T-helper 17 cell (primary cell): ENCODE measurements around the gene STARD13. TPM values are rescaled to one million over a fixed set of nuclear protein-coding genes. Genes with fewer than 3 reads are reported as not detected.
"Not testable (repeated sequence)": the region's sequence is repeated elsewhere in the genome, so short reads cannot be mapped to it uniquely, and the experiment has no call there.

Source experiments
- ATAC-seq: fragments of 150-1000 bp; cut with Tn5 transposase; 2 replicates; pipeline ENCODE4 v1.10.0; 2021; ENCODE audit warnings: mild to moderate bottlenecking, moderate library complexity
- DNase-seq, 3 donors: peaks; one replicate each; pipeline versions ENCODE4 v3.0.0 to v3.0.0-alpha.2; 2020 to 2021
- H3K9me3 ChIP-seq: one replicate; pipeline ENCODE4 v1.7.0; 2013; ENCODE audit warnings: low read length, mild to moderate bottlenecking; ENCODE audit not compliant: control insufficient read depth, poor library complexity, severe bottlenecking
- H3K27ac Mint-ChIP-seq: one replicate; pipeline ENCODE4 v1.8.0; 2022; ENCODE audit warnings: mild to moderate bottlenecking, moderate library complexity, mixed read lengths
- H3K27me3 Mint-ChIP-seq: one replicate; pipeline ENCODE4 v1.8.0; 2022; ENCODE audit warnings: mixed read lengths
- H3K36me3 Mint-ChIP-seq: one replicate; pipeline ENCODE4 v1.8.0; 2022; ENCODE audit warnings: low read depth, mixed read lengths
- H3K4me1 Mint-ChIP-seq: one replicate; pipeline ENCODE4 v1.8.0; 2022; ENCODE audit warnings: mild to moderate bottlenecking, mixed read lengths
- H3K4me3 Mint-ChIP-seq: one replicate; pipeline ENCODE4 v1.8.0; 2022; ENCODE audit warnings: mild to moderate bottlenecking, moderate library complexity, mixed read lengths
- total RNA-seq, 4 donors: library from RNA in 2 of 4; stranded (reverse) in 2 of 4; gene quantifications; one replicate each; pipeline ENCODE4 v1.2.3 and lab custom pipeline; 2022 to 2026

The STARD13 gene
- total RNA-seq, 2 donors from 2014 or later = not detected

GRCh38 chr13:33182729-33183128 lies 102.8 kb downstream of the STARD13 start:
- Mint-ChIP-seq H3K4me3 (no peak overlapping the region), H3K27ac (no peak overlapping the region), H3K36me3 (no peaks in the 10 kb centered on the region), H3K4me1 (peaks cover 5% of the 10 kb centered on the region), H3K27me3 (peaks cover 43% of the 10 kb centered on the region)
- no peak for ATAC-seq
- no peak for DNase-seq
- no peaks in the 10 kb centered on the region for H3K9me3 ChIP-seq

DNA sequence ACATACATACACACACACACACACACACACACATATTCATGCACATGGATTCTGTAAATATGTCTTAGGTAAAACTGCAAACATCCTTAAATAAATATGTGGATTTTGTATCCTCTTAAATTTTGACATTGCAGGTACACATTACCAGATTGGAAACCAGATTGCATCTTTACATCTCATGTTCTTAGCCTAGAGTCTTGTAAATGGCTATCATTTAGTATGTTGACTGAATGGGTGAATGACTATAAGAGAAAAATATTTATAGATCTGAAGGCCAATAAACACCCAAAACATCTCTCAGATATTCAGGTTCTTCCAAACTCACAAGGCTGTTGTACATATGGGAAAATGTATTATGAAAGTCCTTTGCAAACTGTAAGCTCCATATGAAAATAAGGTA lies 104.3 kb downstream of the STARD13 start:
- H3K27ac Mint-ChIP-seq = no peak overlapping the region
- DNase-seq = no peak
- ATAC-seq = no peak
- no peak overlapping the region for H3K4me3 Mint-ChIP-seq
- H3K27me3 Mint-ChIP-seq = peaks cover 43% of the 10 kb centered on the region
- no peaks in the 10 kb centered on the region for H3K36me3 Mint-ChIP-seq
- no peaks in the 10 kb centered on the region for H3K4me1 Mint-ChIP-seq
- H3K9me3 ChIP-seq = no peaks in the 10 kb centered on the region

- H3K9me3 ChIP-seq = no peaks in the 10 kb centered on the region
- H3K36me3 Mint-ChIP-seq = no peaks in the 10 kb centered on the region
Measured at GRCh38 chr13:33180122-33180804, 105.3 kb downstream of the STARD13 start.

GRCh38 chr13:33179463-33179862 lies 106.1 kb downstream of the STARD13 start:
- ATAC-seq (no peak), DNase-seq (no peak)
- Mint-ChIP-seq H3K27ac (no peak overlapping the region), H3K4me1 (no peaks in the 10 kb centered on the region), H3K4me3 (no peak overlapping the region), H3K27me3 (peaks cover 34% of the 10 kb centered on the region), H3K36me3 (no peaks in the 10 kb centered on the region)
- no peaks in the 10 kb centered on the region for H3K9me3 ChIP-seq

More at GRCh38 chr13:33180122-33180804, 105.3 kb downstream of the STARD13 start:
- no peak overlapping the region for H3K4me3 Mint-ChIP-seq
- DNase-seq (no peak), ATAC-seq (no peak)
- H3K4me1 Mint-ChIP-seq = no peaks in the 10 kb centered on the region
- no peak overlapping the region for H3K27ac Mint-ChIP-seq
- H3K27me3 Mint-ChIP-seq = peaks cover 35% of the 10 kb centered on the region

DNA sequence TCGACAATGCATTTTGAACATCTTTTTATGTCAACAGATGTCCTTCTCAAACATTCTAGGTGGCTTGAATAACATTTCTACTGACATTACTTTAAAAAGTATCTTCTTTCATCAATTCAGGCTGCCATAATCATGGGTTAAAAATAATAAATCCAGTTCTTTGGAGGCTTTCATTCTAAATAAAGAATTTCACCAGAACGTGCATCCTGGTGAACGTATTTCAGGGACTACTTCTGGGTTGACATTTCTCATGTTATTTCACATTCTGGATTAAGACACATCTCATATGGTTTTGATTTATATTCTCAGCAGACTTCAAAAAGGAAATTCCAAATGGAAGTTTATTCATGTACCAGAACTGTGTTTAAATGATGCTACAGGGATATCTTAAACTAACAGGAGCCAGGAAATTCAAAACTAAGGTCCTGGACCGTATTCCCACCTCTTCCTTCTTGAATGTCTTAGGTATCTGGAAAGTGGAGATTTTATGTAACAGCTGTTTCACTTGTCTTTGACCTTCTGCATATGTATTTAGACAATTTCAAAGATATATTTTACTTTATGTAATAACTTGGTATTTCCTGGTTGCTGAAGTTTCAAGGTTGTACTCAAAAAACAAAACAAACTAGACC lies 107.2 kb downstream of the STARD13 start:
- no peak overlapping the region for H3K4me3 Mint-ChIP-seq
- H3K36me3 Mint-ChIP-seq = no peaks in the 10 kb centered on the region
- no peak for ATAC-seq
- H3K4me1 Mint-ChIP-seq = no peaks in the 10 kb centered on the region
- H3K27me3 Mint-ChIP-seq = peaks cover 32% of the 10 kb centered on the region
- DNase-seq = no peak
- no peak overlapping the region for H3K27ac Mint-ChIP-seq
- H3K9me3 ChIP-seq = no peaks in the 10 kb centered on the region

GRCh38 chr13:33177340-33178208 lies 108.0 kb downstream of the STARD13 start:
- not testable (repeated sequence) for DNase-seq, ATAC-seq, H3K4me3 Mint-ChIP-seq, H3K27ac Mint-ChIP-seq, H3K36me3 Mint-ChIP-seq, H3K4me1 Mint-ChIP-seq, H3K9me3 ChIP-seq
- peaks cover 26% of the 10 kb centered on the region for H3K27me3 Mint-ChIP-seq

DNA sequence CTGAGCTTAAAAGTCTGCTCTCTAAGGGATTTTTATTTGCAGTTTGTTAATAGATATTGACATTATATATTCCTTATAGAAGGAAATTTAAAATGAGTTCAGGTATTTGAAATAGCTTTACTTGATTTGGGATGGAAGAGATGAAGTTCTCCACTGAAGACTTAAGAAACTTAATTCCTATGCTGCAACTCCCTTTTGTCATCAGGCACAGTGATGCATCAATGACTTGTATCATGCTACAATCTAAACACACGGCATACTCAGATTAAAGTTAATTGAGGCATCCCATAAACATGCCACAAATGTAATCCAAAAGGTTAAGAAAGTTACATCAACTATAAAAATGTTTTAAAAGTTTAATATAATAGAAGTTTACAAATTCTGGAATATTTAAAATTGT lies 109.0 kb downstream of the STARD13 start:
- no peak overlapping the region for H3K4me3 Mint-ChIP-seq

GRCh38 chr13:33175991-33176390 lies 109.6 kb downstream of the STARD13 start:
- ATAC-seq = no peak
- no peaks in the 10 kb centered on the region for H3K36me3 Mint-ChIP-seq
- H3K4me1 Mint-ChIP-seq = no peaks in the 10 kb centered on the region
- H3K27ac Mint-ChIP-seq = no peak overlapping the region
- H3K4me3 Mint-ChIP-seq = no peak overlapping the region
- peaks cover 18% of the 10 kb centered on the region for H3K27me3 Mint-ChIP-seq
- no peak for DNase-seq
- no peaks in the 10 kb centered on the region for H3K9me3 ChIP-seq

More for the DNA sequence above, 109.0 kb downstream of the STARD13 start:
- no peaks in the 10 kb centered on the region for H3K36me3 Mint-ChIP-seq
- H3K27me3 Mint-ChIP-seq = peaks cover 19% of the 10 kb centered on the region
- H3K27ac Mint-ChIP-seq = no peak overlapping the region
- no peaks in the 10 kb centered on the region for H3K9me3 ChIP-seq
- no peaks in the 10 kb centered on the region for H3K4me1 Mint-ChIP-seq
- ATAC-seq = no peak
- DNase-seq = no peak

DNA sequence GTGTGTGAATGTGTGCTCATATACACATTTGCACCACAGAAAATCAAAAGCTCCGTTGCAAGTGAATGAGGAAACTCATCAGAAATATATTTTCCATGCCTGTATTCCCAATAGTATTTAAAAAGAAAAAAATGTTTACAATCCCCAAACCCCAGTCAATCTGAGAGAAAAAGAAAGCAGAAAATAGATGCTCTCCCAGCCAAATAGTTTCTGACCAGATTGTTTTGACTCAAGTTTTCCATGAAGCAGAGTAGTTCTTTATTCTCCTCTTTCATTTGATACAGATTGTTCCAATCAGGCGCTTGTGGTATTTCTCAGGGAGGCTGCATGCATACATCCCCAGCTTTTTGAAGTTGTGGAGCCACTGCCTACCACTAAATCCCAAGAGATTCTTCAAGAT lies 110.6 kb downstream of the STARD13 start:
- Mint-ChIP-seq H3K36me3 (no peaks in the 10 kb centered on the region), H3K4me1 (no peaks in the 10 kb centered on the region), H3K27me3 (peaks cover 24% of the 10 kb centered on the region), H3K4me3 (no peak overlapping the region), H3K27ac (no peak overlapping the region)
- DNase-seq = no peak
- no peaks in the 10 kb centered on the region for H3K9me3 ChIP-seq
- no peak for ATAC-seq

DNA sequence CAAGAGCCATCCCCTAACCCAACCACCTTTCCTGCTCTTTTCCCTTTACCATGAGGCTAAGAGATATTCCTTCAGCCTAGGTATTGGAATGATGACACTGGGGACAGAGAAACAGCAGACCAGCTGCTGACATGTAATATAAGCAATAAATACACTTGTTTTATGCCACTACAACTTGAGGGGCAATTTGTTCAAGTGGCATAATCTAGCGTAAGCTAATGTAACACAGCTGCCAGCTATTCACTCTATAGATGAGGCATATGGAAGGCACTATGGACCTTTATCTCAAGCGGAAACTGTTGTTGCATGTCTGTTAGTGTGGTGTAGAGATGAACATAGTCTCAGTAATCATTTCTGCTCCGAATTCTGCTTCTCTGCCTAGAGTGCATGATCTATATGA lies 111.1 kb downstream of the STARD13 start:
- Mint-ChIP-seq H3K4me1 (no peaks in the 10 kb centered on the region), H3K27ac (no peak overlapping the region), H3K36me3 (peaks cover under 1% of the 10 kb centered on the region), H3K27me3 (peaks cover 28% of the 10 kb centered on the region), H3K4me3 (no peak overlapping the region)
- no peak for ATAC-seq
- H3K9me3 ChIP-seq = no peaks in the 10 kb centered on the region
- no peak for DNase-seq

DNA sequence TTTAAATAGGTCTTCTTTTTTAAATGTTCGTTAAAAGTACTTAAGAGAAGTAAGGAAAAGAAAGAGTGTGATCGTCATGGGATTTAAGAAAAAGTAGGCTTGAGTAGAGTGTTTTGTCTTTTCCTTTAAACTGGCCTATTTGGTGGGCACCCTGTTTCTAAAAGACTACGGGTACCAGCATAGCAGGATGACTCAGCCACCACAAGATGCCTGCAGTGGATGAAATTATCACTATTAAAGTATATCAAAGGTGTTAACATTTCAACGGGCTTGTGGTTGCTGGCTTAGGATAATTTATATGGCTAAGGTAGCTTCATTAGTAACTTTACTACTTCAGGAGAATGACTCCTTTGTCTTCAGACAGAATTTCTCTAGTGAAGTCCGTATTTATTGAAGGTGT lies 112.6 kb downstream of the STARD13 start:
- peaks cover 2% of the 10 kb centered on the region for H3K36me3 Mint-ChIP-seq
- DNase-seq = no peak
- H3K9me3 ChIP-seq = no peaks in the 10 kb centered on the region
- no peak overlapping the region for H3K27ac Mint-ChIP-seq
- H3K4me3 Mint-ChIP-seq = no peak overlapping the region
- H3K27me3 Mint-ChIP-seq = peaks cover 35% of the 10 kb centered on the region
- ATAC-seq = no peak
- H3K4me1 Mint-ChIP-seq = no peaks in the 10 kb centered on the region

GRCh38 chr13:33172400-33172799 lies 113.2 kb downstream of the STARD13 start:
- H3K4me3 Mint-ChIP-seq = no peak overlapping the region
- H3K27me3 Mint-ChIP-seq = peaks cover 39% of the 10 kb centered on the region
- H3K4me1 Mint-ChIP-seq = no peaks in the 10 kb centered on the region
- DNase-seq = no peak
- H3K9me3 ChIP-seq = no peaks in the 10 kb centered on the region
- no peak overlapping the region for H3K27ac Mint-ChIP-seq
- H3K36me3 Mint-ChIP-seq = peaks cover 2% of the 10 kb centered on the region
- no peak for ATAC-seq

- no peak overlapping the region for H3K4me3 Mint-ChIP-seq
- no peaks in the 10 kb centered on the region for H3K9me3 ChIP-seq
- H3K27ac Mint-ChIP-seq = no peak overlapping the region
- H3K4me1 Mint-ChIP-seq = no peaks in the 10 kb centered on the region
- DNase-seq = no peak
- ATAC-seq = no peak
- H3K27me3 Mint-ChIP-seq = peaks cover 39% of the 10 kb centered on the region
- H3K36me3 Mint-ChIP-seq = peaks cover 2% of the 10 kb centered on the region
Measured at GRCh38 chr13:33169273-33169980, 116.1 kb downstream of the STARD13 start.
